HUDEP-2 (cell line): ENCODE data around the gene PXDC1.
"Not testable (repeated sequence)": the region's sequence is repeated elsewhere in the genome, so short reads cannot be mapped to it uniquely, and the experiment has no call there.

ENCODE experiments used
- DNase-seq, 76 experiments: peaks; one replicate each; lab custom pipeline; 2025; ENCODE audit not compliant: unreplicated experiment in 76 of 76; lab: John Stamatoyannopoulos, UW

Gene PXDC1

GRCh38 chr6:3784423-3784822, 32.9 kb upstream of the PXDC1 start:
- DNase-seq: no peak

GRCh38 chr6:3782876-3783832, 31.6 kb upstream of the PXDC1 start:
- DNase-seq: no peak

DNA sequence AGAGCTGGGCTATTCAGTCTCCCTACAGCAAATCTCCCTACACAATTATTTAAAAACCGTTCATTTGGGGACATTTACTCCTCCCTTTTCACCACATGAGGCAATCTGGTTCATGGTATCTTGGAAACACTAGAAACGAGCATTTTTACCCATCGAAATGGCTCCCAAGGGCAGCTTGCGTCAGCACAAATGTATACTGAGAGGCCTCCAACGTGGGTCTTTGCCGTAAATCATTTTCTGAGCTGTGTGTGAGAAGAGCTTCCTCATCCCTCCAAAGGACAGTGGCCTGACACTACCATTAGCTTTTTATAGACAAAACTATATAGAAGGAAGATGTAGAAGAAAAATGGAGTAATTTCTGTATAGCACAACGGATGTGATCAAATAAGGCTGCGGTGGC, 30.0 kb upstream of the PXDC1 start:
- no peak for DNase-seq

DNA sequence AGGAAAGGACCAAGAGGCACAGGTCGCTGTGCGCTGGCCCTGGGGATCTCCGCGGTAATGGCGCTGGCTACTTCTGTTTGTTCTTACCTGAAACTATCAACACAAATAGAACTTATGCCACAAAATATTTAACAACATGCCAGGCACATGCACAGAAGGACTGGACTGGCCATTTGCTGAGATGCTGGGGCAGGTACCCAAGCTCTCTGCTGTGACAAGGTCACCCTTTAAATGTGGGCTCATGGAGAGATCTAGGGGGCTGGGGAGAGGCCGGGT, 28.0 kb upstream of the PXDC1 start:
- DNase-seq: no peak

DNA sequence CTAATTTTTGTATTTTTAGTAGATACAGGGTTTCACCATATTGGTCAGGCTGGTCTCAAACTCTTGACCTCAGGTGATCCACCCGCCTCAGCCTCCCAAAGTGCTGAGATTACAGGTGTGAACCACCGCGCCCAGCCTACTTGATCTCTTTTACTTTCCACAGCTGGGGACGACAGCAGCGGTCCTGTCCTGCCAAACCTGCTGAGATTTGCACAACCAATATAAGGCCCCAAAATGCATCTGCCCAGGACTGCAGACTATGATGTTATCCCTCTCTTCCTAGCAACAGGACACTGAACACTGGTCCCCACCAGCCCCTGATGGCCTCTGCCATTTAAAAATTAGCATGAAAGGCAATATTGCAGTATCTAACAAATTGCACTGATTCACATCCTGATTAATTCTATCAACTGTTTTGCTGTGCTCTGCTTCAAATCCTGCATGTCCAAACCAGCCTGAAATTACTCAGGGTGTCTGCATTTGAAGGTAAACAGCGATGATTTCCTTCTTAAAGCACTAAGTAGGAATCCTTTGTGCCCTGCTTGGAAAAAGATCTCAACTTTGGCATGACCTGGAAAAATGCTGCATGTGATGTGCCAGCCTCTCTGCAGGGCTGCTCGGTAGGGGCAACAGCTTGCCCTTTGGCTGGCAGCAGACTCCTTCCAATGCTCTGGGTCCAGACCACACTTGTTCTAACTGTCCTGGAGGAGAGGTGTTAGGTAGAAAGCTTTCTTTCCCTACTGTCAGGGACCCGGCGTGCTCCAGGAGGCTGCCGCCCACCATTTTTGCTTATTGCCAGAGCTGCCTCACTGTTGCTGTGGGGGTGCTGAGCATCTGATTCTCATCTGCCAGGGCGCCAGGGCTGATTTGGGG, 27.4 kb upstream of the PXDC1 start:
- DNase-seq: no peak

- DNase-seq: no peak
Observed at GRCh38 chr6:3777730-3778461, 26.4 kb upstream of the PXDC1 start.

DNA sequence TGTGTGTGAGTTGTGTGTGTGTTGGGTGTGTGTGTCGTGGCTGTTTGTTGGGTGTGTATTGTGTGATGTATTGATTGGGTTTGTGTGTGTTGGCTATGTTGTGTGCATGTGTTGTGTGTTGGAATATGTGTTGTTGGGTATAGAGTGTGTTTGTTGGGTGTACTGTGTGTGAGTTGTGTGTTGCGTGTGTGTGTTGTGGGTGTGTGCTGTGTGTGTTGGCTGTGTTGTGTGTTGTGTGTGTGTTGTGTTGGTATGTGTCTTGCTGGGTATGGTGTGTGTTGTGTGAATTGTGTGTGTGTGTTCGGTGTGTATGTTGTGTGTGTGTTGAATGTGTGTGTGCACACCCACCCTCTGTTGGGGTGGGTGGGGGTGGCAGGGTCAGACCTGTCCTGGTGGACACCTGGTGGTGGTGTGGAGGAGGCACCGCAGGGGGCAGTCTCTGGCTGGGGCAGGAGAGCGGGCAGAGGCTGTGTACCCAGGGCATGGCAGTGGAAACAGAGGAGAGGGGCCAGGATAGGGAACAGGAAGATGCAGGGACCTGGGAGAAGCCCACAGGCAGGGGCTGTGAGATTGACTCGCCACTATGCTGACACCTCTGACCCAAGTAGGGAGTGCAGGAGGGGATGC, 25.5 kb upstream of the PXDC1 start:
- DNase-seq: no peak

DNA sequence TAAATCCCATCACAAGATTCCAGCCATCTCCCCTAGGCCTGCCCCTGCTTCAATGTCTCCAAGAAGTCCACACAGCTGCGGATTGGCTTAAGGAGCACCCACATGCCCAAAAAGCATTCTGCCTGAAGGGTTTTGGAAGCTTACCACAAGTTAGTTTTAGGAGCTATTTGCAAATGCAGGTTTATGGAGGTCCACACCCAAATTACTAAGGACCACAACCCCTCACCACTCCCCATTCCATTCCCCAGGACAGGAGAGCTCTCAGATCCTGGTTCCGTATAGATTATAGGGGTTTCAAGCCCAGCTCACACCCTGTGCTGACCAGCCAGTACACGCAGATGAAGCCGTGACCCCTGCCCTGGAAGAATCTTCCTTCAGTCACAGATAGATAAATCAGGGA, 24.3 kb upstream of the PXDC1 start:
- DNase-seq: no peak

DNA sequence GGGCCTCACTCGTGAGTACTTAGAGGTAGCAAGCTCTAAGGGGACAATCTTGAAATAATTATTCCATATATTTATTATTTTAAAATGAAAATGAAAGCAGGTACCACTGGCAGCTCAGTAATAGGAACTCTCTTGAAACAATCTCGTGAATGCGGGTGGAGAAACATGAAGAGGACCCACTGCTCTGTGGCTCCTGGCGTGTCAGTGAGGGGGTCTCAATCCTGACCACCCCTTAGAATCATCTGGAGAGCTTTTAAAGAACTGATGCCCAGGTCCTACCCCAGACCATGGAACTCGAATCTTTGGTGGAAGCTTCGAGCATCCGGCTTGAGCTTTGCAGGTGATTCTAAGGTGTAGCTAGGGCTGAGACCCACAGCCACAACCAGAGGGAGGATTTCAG, 23.9 kb upstream of the PXDC1 start:
- no peak for DNase-seq

DNA sequence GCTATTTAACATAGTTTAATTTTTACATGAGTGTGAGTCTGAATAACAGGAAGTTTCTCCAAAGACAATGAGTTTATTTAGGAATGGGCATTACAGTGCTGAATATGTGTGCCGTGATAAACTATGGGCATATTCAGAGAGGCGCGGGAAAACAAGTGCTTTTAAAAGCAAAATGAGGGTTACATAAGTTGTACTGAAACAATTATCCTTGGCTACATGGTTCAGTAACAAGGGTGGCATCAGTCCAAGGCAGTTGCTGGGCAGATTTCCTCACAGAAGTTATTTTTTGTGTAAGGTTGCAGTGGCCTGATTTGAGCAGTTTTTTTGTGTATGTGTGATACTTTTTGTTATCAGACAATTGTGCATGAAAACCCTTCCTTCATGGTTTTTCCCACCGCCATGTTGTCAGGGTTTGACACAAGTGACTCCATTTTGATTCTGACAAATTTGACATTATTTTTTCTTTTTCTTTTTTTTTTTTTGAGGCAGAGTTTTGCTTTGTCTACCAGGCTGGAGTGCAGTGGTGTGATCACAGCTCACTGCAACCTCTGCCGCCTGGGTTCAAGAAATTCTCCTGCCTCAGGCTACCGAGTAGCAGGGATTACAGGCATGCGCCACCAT, 22.3 kb upstream of the PXDC1 start:
- no peak for DNase-seq

GRCh38 chr6:3772127-3772999, 20.9 kb upstream of the PXDC1 start:
- not testable (repeated sequence) for DNase-seq

DNA sequence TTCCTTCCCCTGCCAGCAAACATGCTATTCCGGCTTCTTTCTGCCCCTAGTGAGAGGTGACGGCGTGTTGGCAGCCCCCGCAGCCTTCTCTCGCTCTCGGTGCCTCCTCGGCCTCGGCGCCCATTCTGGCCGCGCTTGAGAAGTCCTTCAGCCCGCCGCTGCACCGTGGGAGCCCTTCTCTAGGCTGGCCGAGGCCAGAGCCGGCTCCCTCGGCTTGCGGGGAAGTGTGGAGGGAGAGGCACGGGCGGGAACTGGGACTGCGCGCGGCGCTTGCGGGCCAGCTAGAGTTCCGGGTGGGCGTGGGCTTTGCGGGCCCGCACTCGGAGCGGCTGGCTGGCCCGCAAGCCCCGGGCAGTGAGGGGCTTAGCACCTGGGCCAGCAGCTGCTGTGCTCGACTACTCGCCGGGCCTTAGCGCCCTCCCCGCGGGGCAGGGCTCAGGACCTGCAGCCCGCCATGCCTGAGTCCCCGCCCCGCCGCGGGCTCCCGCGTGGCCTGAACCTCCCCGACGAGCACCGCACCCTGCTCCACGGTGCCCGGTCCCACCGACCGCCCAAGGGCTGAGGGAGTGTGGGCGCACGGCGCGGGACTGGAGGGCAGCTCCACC, 20.0 kb upstream of the PXDC1 start:
- no peak for DNase-seq

- DNase-seq: no peak
Observed at GRCh38 chr6:3770023-3770720, 18.7 kb upstream of the PXDC1 start.

DNA sequence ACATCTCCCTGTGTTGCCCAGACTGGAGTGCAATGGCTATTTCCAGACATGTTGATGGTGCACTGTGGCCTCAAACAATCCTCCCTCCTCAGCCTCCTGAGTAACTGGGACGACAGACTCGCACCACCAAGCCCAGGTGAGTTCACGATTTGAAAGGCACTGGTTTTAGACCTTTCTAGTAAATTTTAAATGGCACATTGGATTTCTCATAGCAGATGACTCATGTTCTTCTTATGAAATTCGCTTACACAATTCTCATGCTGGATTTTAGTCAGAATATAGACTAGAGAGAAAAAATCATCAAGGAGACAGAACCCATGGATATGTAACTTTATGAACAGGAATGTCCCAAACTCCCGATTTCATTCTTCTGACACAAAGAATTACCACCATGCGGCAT, 18.1 kb upstream of the PXDC1 start:
- no peak for DNase-seq

GRCh38 chr6:3768502-3768901, 17.0 kb upstream of the PXDC1 start:
- no peak for DNase-seq

DNA sequence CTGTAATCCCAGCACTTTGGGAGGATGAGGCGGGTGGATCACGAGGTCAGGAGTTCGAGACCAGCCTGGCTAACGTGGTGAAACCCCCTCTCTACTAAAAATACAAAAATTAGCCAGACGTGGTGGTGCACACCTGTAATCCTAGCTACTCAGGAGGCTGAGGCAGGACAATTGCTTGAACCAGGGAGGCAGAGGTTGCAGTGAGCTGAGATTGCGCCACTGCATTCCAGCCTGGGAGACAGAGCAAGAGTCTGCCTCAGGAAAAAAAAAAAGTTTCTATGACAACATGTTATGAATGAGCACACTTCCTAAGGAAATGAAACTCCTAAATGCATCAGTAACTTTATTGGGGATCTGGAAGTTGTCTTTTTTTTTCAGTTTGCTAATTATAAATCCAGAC, 16.0 kb upstream of the PXDC1 start:
- not testable (repeated sequence) for DNase-seq

GRCh38 chr6:3766214-3766613, 14.7 kb upstream of the PXDC1 start:
- DNase-seq: peak in 31 of 76 experiments; percentile 9 to 70 (median 34)

DNA sequence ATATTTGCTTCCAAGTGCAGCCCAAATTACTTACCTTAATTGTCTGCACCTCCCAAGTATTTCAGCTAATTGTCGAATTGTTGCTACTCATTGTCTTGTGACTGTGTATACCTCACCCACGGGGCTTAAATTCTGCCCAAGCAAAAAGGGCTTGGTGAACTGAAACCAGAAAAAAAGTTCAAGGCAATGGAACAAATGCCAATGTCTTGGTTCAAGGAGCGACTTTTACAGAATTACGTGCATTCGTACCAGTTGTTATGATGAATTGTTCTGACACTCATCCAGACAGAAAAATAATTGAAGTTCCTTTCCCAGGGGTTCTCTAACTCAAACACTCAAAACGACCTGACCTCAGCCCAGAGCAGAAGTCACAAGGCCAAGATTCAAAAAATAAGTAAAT, 13.9 kb upstream of the PXDC1 start:
- DNase-seq: no peak
